ENCODE measurements around the gene PDCD1LG2. TPM values are rescaled to one million over a fixed set of nuclear protein-coding genes. Genes with fewer than 3 reads are reported as not detected.
A peak's percentile ranks its signal among the peaks of the same experiment; 100 is the strongest.
"Not testable (repeated sequence)": the region's sequence is repeated elsewhere in the genome, so short reads cannot be mapped to it uniquely, and the experiment has no call there.

The PDCD1LG2 gene
- total RNA-seq (ENCODE audit: low replicate concordance) = 4.1 and 10.9 TPM in 2 replicates

DNA sequence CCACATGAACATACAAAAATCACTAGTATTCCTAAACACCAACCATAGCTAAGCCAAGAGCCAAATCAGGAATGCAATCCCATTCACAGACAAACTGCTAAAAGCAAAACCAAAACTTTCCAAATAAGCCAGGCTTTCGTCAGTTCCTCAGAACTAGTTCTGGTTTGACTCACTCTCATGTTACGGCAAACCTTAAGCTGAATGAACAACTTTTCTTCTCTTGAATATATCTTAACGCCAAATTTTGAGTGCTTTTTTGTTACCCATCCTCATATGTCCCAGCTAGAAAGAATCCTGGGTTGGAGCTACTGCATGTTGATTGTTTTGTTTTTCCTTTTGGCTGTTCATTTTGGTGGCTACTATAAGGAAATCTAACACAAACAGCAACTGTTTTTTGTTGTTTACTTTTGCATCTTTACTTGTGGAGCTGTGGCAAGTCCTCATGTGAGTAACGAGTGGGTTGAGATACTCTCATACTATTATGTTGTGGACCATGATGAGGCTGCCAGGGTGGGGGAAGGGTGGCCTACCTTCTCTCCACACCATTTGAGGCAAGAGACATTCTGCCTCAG lies at the start of gene PDCD1LG2:
PDCD1LG2 (plus strand) TSS at position 172 of the 572 bp plus-strand sequence. CDS start 12,016 bp downstream, outside the sequence.
- TF ChIP-seq, protein P1, sequence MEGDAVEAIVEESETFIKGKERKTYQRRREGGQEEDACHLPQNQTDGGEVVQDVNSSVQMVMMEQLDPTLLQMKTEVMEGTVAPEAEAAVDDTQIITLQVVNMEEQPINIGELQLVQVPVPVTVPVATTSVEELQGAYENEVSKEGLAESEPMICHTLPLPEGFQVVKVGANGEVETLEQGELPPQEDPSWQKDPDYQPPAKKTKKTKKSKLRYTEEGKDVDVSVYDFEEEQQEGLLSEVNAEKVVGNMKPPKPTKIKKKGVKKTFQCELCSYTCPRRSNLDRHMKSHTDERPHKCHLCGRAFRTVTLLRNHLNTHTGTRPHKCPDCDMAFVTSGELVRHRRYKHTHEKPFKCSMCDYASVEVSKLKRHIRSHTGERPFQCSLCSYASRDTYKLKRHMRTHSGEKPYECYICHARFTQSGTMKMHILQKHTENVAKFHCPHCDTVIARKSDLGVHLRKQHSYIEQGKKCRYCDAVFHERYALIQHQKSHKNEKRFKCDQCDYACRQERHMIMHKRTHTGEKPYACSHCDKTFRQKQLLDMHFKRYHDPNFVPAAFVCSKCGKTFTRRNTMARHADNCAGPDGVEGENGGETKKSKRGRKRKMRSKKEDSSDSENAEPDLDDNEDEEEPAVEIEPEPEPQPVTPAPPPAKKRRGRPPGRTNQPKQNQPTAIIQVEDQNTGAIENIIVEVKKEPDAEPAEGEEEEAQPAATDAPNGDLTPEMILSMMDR (IDR thresholded peaks at IDR 0.05; ENCODE audit: insufficient read depth, low read length) = no peak
- DNase-seq (ENCODE audit: low read depth) = peak; percentile 87
- peak within 1 kb of the TSS; percentile 65 for H3K4me3 ChIP-seq (ENCODE audit: low read depth, low read length)

DNA sequence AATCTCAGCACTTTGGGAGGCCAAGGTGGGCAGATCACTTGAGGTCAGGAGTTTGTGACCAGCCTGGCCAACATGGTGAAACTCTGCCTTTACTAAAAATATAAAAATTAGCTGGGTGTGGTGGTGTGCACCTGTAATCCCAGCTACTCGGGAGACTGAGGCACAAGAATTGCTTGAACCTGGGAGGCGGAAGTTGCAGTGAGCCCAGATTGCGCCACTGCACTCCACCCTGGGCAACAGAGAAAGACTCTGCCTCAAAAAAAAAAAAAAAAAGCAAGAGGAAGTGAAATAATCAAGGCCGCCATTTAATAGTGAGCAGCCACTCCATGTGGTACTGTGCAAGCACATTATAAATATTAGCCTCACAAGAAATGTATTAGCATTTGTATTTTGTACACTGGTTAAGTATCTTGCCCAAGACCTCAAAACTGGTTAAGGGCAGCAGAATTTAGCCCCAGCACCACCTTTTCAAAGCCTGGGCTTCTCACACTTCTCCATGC lies 45.5 kb upstream of the PDCD1LG2 start:
- not testable (repeated sequence) for H3K4me3 ChIP-seq (ENCODE audit: low read depth, low read length); DNase-seq (ENCODE audit: low read depth)

DNA sequence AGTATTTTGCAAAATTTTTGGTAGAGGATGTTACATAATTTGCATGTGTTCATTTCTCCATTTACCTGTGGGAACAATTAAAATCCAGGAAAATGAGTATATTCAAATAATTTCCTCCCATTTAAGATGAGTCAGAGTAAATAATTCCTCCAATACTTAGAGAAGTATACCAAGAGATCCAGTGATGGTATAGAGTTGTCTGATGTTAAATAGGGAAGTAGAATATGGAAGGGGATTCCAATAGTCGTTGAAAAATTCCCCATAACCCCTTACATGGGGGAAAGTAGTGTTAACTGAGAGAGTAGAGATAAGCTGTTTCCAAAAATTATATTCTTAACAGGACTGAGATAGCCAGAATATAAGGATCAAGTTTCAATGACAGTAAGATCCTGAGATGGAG lies 44.3 kb upstream of the PDCD1LG2 start:
- TF ChIP-seq, protein P1 (IDR thresholded peaks at IDR 0.05; ENCODE audit: insufficient read depth, low read length) = no peak
- no peak overlapping the region for H3K4me3 ChIP-seq (ENCODE audit: low read depth, low read length)
- DNase-seq (ENCODE audit: low read depth) = no peak

DNA sequence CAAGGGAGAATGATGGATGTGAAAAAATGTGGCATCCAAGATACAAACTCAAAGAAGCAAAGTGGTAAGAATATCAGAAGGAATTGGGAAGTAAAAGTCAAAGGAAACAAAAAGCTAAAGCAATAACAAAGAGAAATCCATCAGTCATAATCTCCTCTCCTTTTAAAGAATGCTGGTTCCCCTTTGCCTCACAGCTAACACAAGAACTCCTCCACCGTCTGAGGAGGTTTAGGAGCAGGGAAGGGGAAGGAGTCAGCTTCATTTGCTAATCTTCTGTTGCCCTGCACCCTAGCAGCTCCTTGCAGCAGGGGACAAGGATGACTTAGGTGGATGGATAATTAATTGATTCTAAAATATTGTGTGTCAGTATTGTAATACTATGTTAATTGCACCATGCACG lies 43.6 kb upstream of the PDCD1LG2 start:
- H3K4me3 ChIP-seq (ENCODE audit: low read depth, low read length) = no peak overlapping the region
- no peak for DNase-seq (ENCODE audit: low read depth)
- TF ChIP-seq, protein P1 (IDR thresholded peaks at IDR 0.05; ENCODE audit: insufficient read depth, low read length) = no peak

DNA sequence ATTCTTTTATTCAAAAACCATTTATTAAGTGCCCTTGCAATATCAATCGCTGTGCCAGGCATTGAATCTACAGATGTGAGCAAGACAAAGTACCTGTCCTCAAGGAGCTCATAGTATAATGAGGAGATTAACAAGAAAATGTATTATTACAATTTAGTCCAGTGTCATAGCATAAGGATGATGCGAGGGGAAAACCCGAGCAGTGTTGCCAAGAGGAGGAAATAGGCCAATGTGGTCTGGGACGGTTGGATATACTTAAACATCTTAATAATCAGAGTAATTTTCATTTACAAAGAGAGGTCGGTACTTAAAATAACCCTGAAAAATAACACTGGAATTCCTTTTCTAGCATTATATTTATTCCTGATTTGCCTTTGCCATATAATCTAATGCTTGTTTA lies 41.5 kb upstream of the PDCD1LG2 start:
- TF ChIP-seq, protein P1 (IDR thresholded peaks at IDR 0.05; ENCODE audit: insufficient read depth, low read length) = no peak
- DNase-seq (ENCODE audit: low read depth) = peak; percentile 22
- H3K4me3 ChIP-seq (ENCODE audit: low read depth, low read length) = no peak overlapping the region

DNA sequence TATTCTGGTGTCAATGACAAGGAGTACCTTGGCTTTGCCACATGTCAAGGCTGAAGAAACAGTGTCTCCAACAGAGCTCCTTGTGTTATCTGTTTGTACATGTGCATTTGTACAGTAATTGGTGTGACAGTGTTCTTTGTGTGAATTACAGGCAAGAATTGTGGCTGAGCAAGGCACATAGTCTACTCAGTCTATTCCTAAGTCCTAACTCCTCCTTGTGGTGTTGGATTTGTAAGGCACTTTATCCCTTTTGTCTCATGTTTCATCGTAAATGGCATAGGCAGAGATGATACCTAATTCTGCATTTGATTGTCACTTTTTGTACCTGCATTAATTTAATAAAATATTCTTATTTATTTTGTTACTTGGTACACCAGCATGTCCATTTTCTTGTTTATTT lies 40.2 kb upstream of the PDCD1LG2 start:
- TF ChIP-seq, protein P1 (IDR thresholded peaks at IDR 0.05; ENCODE audit: insufficient read depth, low read length) = no peak
- no peak overlapping the region for H3K4me3 ChIP-seq (ENCODE audit: low read depth, low read length)
- DNase-seq (ENCODE audit: low read depth) = no peak

DNA sequence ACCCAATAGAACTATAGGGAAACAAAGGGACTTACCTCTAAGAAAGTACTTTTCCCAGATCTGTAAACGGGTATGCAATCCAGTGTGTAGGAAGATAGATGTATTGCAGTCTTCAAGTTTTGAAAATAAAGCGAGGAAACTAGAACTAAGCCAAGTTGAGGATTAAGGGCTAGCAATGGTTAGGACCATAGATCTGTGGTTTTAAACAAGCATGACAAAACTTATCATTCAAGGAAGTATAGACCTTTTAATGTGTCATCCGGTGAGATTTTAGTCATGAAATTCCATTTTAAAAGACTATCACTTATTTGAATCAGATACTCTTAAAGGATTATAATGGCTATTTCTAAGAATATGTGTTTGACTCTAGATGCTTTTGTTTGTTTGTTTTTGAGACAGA lies 39.5 kb upstream of the PDCD1LG2 start:
- TF ChIP-seq, protein P1 (IDR thresholded peaks at IDR 0.05; ENCODE audit: insufficient read depth, low read length) = no peak
- H3K4me3 ChIP-seq (ENCODE audit: low read depth, low read length) = no peak overlapping the region
- DNase-seq (ENCODE audit: low read depth) = no peak

DNA sequence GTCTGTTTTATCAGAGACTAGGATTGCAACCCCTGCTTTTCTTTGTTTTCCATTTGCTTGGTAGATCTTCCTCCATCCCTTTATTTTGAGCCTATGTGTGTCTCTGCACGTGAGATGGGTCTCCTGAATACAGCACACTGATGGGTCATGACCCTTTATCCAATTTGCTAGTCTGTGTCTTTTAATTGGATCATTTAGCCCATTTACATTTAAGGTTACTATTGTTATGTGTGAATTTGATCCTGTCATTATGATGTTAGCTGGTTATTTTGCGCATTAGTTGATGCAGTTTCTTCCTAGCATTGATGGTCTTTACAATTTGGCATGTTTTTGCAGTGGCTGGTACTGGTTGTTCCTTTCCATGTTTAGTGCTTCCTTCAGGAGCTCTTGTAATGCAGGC lies 34.7 kb upstream of the PDCD1LG2 start:
- not testable (repeated sequence) for H3K4me3 ChIP-seq (ENCODE audit: low read depth, low read length); DNase-seq (ENCODE audit: low read depth)
